HG03442 (cell line): Measurements from ENCODE around the gene OR10P1.

Experiments used
- ATAC-seq: cut with Tn5 transposase; IDR thresholded peaks from one replicate; pipeline ENCODE4 v1.9.1; 2021; ENCODE audit warnings: mild to moderate bottlenecking, moderate library complexity; ENCODE audit not compliant: unreplicated experiment

The OR10P1 gene

GRCh38 chr12:55682087-55682796 is 45.5 kb downstream of the OR10P1 start:
- no peak for ATAC-seq

DNA sequence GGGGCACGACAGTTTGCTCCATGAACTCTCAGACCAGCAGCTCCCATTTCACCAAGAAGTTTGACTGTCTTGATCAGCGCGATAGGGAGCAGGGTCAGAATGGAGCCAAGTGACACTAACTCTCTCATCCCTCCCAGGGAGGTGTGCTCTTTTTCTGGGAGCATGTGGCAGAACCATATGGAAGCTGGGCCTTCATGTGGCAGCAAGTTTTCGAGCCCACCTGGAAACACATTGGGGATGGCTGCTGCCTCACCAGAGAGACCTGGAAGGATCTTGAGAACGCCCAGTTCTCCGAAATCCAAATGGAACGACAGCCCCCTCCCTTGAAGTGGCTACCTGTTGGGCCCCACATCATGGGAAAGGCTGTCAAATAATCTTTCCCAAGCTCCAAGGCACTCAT is 47.0 kb downstream of the OR10P1 start:
- ATAC-seq: no peak

DNA sequence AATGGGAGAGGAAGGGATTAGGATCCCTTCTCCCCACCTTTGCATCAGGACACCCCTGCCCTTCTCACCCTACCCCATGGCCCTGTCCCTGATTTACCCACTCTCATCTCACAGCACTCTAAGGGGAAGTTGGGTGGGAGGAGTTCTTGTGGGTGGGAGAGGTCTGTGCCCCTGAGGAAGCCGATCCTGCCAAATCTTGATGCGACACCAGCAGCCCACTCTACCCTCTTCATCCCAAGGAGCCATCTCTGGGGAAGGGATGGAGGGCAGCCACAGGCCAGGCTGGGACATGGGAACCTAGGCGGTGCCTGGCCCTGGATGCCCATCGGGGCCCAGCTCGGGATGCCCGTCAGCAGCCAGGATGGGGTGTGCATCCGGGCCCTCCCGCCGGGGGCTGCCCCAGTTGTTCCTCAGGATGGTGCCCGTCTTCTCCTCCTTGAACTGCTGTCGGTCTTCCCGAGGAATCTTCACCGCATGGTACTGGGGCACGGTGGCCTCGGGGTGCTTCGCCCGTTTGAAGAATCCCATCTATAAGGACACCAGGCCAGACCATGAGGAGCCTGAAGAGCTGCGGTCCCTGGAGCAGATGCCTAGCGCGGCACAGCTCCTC is 48.2 kb downstream of the OR10P1 start:
- ATAC-seq: no peak

GRCh38 chr12:55685671-55686070 is 49.0 kb downstream of the OR10P1 start:
- ATAC-seq: no peak

- ATAC-seq: no peak
These were observed 49.8 kb downstream of the OR10P1 start for GRCh38 chr12:55686366-55687010.
